ENCODE data around the gene MCTP2.

MCTP2 gene

DNA sequence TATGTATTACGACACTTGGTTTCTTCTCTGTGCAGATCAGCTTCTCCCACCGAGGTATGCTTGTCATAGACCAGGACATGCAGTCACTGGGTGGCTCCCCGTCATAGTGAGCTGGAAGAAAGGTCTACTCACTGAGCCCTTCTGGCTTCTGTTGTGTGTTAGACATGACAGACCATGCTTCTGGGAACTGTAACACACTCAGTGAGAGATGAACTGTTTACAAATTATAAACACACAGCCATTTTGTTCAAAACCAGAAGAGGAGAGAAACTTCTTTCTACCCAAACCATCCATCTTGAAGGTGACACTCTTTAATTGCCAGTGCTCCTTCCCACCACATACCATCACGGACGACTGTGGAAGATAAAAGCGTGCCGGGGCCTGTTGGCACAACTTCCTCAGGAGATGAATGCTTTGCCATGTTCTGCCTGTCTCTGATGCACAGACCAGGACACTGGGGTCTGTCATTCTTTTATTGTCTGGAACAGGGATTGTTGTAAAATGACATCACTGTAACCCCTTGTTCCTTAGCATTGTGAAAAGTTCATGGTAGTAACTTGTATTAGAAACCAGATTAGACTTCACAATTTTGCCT, 214.3 kb downstream of the MCTP2 start:
- CTCF ChIA-PET, result no interaction called here
- H3K27ac ChIP-seq (ENCODE audit: extremely low read depth, low read depth, low read length), result no peak overlapping the region
- TF ChIP-seq PBX3 (CRISPR knock-in tag; IDR thresholded peaks at IDR 0.05) (no peak), ZNF350 (tag by site-specific recombination; IDR thresholded peaks at IDR 0.05) (no peak), ZNF639 (tag by site-specific recombination; IDR thresholded peaks at IDR 0.05) (no peak), ZSCAN30 (tag by site-specific recombination; IDR thresholded peaks at IDR 0.05) (no peak), ZNF248 (tag by site-specific recombination; IDR thresholded peaks at IDR 0.05) (no peak), ZNF280C (tag by site-specific recombination; IDR thresholded peaks at IDR 0.05) (no peak), ZNF621 (tag by site-specific recombination; IDR thresholded peaks at IDR 0.05) (no peak), CTCF (tag by site-specific recombination; IDR thresholded peaks at IDR 0.05) (no peak), FEZF1 (tag by site-specific recombination; IDR thresholded peaks at IDR 0.05) (no peak), ZNF214 (tag by site-specific recombination; IDR thresholded peaks at IDR 0.05; ENCODE audit: borderline replicate concordance) (no peak)
- no peaks in the 10 kb centered on the region for H3K36me3 ChIP-seq (ENCODE audit: control insufficient read depth in 2 of 2, insufficient read depth in 1 of 2, low read length in 2 of 2)
- H3K9me3 ChIP-seq (ENCODE audit: control insufficient read depth, insufficient read depth, low read depth, low read length), result no peaks in the 10 kb centered on the region
- no peaks in the 10 kb centered on the region for H3K4me1 ChIP-seq (ENCODE audit: control insufficient read depth, insufficient read depth, low read length)
- POLR2A ChIA-PET, result no interaction called here
- H3K4me3 ChIP-seq (ENCODE audit: low read depth, low read length), result no peak overlapping the region

DNA sequence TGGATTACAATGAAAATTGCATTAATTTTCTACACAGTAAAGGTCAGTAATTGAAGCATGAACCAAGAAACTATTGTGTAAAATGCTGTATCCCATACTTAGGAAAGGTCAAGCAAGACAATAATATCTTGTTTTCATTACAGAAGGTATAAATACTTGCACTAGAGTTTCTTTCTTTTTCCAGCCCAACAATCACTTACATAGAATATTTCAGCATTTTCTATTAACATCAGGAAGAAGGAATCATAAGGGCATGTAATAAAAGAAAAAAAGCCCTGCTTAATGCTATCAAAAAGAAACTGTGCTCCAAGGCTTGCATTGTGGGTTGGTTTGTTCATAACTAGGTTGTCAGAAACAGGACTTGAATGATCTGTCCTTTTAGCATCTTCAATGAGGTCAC, 215.1 kb downstream of the MCTP2 start:
- no peaks in the 10 kb centered on the region for H3K36me3 ChIP-seq (ENCODE audit: control insufficient read depth in 2 of 2, insufficient read depth in 1 of 2, low read length in 2 of 2)
- POLR2A ChIA-PET, result no interaction called here

More for the DNA sequence above, 215.1 kb downstream of the MCTP2 start:
- CTCF ChIA-PET, result no interaction called here
- TF ChIP-seq OSR2 (tag by site-specific recombination; IDR thresholded peaks at IDR 0.05), result no peak
- no peak for TF ChIP-seq ZNF610 (tag by site-specific recombination; IDR thresholded peaks at IDR 0.05; ENCODE audit: borderline replicate concordance)
- no peak for TF ChIP-seq ZNF394 (tag by site-specific recombination; IDR thresholded peaks at IDR 0.05; ENCODE audit: borderline replicate concordance)
- no peak for TF ChIP-seq ZNF391 (tag by site-specific recombination; IDR thresholded peaks at IDR 0.05; ENCODE audit: borderline replicate concordance, low read depth)
- TF ChIP-seq ZNF211 (tag by site-specific recombination; IDR thresholded peaks at IDR 0.05; ENCODE audit: low read depth), result no peak
- TF ChIP-seq, protein P1, sequence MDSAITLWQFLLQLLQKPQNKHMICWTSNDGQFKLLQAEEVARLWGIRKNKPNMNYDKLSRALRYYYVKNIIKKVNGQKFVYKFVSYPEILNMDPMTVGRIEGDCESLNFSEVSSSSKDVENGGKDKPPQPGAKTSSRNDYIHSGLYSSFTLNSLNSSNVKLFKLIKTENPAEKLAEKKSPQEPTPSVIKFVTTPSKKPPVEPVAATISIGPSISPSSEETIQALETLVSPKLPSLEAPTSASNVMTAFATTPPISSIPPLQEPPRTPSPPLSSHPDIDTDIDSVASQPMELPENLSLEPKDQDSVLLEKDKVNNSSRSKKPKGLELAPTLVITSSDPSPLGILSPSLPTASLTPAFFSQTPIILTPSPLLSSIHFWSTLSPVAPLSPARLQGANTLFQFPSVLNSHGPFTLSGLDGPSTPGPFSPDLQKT (IDR thresholded peaks at IDR 0.05; ENCODE audit: borderline replicate concordance, low read depth, low read length), result no peak
- TF ChIP-seq, protein P2, sequence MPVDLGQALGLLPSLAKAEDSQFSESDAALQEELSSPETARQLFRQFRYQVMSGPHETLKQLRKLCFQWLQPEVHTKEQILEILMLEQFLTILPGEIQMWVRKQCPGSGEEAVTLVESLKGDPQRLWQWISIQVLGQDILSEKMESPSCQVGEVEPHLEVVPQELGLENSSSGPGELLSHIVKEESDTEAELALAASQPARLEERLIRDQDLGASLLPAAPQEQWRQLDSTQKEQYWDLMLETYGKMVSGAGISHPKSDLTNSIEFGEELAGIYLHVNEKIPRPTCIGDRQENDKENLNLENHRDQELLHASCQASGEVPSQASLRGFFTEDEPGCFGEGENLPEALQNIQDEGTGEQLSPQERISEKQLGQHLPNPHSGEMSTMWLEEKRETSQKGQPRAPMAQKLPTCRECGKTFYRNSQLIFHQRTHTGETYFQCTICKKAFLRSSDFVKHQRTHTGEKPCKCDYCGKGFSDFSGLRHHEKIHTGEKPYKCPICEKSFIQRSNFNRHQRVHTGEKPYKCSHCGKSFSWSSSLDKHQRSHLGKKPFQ (tag by site-specific recombination; IDR thresholded peaks at IDR 0.05), result no peak
- TF ChIP-seq PRDM6 (tag by site-specific recombination; IDR thresholded peaks at IDR 0.05), result no peak
- H3K4me1 ChIP-seq (ENCODE audit: control insufficient read depth, insufficient read depth, low read length), result no peaks in the 10 kb centered on the region
- no peak overlapping the region for H3K27ac ChIP-seq (ENCODE audit: extremely low read depth, low read depth, low read length)
- H3K9me3 ChIP-seq (ENCODE audit: control insufficient read depth, insufficient read depth, low read depth, low read length), result no peaks in the 10 kb centered on the region
- H3K4me3 ChIP-seq (ENCODE audit: low read depth, low read length), result no peak overlapping the region
